Body of pancreas (tissue), 4 donors: ENCODE data around the gene MPI.
"Not testable (repeated sequence)": the region's sequence is repeated elsewhere in the genome, so short reads cannot be mapped to it uniquely, and the experiment has no call there.

ENCODE experiments used
- POLR2A ChIP-seq, 3 donors: fragments of 450-650 bp; IDR thresholded peaks; one replicate each; pipeline ENCODE4 v1.6.1; 2016; ENCODE audit warnings: antibody characterized with exemption in 3 of 3, mild to moderate bottlenecking in 2 of 3
- TF ChIP-seq, protein P1 (sequence below), 7 experiments: fragments of 450-650 bp in 4 of 7; fragments of 200-600 bp in 3 of 7; sonication (generic) in 3 of 7; IDR thresholded peaks; one replicate each; pipeline ENCODE4 v1.5.1; 2016 to 2019; ENCODE audit warnings: antibody characterized with exemption in 7 of 7

DNA sequence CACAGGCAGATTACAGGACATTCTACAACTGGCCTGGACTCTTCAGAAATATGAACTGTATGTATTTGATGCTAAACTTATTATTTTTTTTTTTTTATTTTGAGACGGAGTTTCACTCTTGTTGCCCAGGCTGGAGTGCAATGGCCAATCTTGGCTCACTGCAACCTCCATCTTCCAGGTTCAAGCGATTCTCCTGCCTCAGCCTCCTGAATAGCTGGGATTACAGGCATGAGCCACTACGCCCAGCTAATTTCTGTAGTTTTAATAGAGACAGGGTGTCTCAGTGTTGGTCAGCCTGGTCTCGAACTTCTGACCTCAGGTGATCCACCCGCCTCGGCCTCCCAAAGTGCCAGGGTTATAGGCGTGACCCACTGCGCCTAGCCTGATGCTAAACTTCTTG lies 24.0 kb downstream of the MPI start:
- not testable (repeated sequence) for TF ChIP-seq POLR2A (IDR thresholded peaks at IDR 0.05)
- TF ChIP-seq, protein P1, sequence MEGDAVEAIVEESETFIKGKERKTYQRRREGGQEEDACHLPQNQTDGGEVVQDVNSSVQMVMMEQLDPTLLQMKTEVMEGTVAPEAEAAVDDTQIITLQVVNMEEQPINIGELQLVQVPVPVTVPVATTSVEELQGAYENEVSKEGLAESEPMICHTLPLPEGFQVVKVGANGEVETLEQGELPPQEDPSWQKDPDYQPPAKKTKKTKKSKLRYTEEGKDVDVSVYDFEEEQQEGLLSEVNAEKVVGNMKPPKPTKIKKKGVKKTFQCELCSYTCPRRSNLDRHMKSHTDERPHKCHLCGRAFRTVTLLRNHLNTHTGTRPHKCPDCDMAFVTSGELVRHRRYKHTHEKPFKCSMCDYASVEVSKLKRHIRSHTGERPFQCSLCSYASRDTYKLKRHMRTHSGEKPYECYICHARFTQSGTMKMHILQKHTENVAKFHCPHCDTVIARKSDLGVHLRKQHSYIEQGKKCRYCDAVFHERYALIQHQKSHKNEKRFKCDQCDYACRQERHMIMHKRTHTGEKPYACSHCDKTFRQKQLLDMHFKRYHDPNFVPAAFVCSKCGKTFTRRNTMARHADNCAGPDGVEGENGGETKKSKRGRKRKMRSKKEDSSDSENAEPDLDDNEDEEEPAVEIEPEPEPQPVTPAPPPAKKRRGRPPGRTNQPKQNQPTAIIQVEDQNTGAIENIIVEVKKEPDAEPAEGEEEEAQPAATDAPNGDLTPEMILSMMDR (IDR thresholded peaks at IDR 0.05) = not testable (repeated sequence)
